HepG2 (cell line): ENCODE measurements around the gene MRFAP1L1. TPM values are rescaled to one million over a fixed set of nuclear protein-coding genes. Genes with fewer than 3 reads are reported as not detected.

Source experiments
- ATM ChIP-seq: fragments of 450-650 bp; IDR thresholded peaks from 2 replicates; pipeline ENCODE4 v1.7.1; 2017; ENCODE audit warnings: mild to moderate bottlenecking, borderline replicate concordance
- BCL6 ChIP-seq: IDR thresholded peaks from 2 replicates; pipeline ENCODE4 v1.6.1; 2016; ENCODE audit warnings: missing genetic modification reagents, missing compliant biosample characterization
- BRD4 ChIP-seq: sonication (generic); formaldehyde crosslinking; IDR thresholded peaks from 2 replicates; pipeline ENCODE4 v1.4.0; 2020; ENCODE audit warnings: missing genetic modification reagents
- FOSL1 ChIP-seq: sonication (generic); formaldehyde crosslinking; IDR thresholded peaks from 2 replicates; pipeline ENCODE4 v1.9.0; 2021; ENCODE audit warnings: missing genetic modification reagents, borderline replicate concordance
- GZF1 ChIP-seq: sonication (generic); formaldehyde crosslinking; IDR thresholded peaks from 2 replicates; pipeline ENCODE4 v1.5.1; 2020; ENCODE audit warnings: mild to moderate bottlenecking, missing genetic modification reagents
- HMGXB4 ChIP-seq, 2 experiments: sonication (generic) in 1 of 2; formaldehyde crosslinking in 1 of 2; IDR thresholded peaks; 2 replicates each; pipeline versions ENCODE4 v1.4.0 to v1.6.1; 2018 to 2020; ENCODE audit warnings: missing genetic modification reagents in 2 of 2, borderline replicate concordance in 1 of 2, low read depth in 1 of 2, mild to moderate bottlenecking in 1 of 2, missing biosample characterization in 1 of 2
- IKZF4 ChIP-seq: sonication (generic); formaldehyde crosslinking; IDR thresholded peaks from 2 replicates; pipeline ENCODE4 v1.5.1; 2020; ENCODE audit warnings: borderline replicate concordance, mild to moderate bottlenecking, low read depth, missing genetic modification reagents; ENCODE audit errors: not compliant biosample characterization
- JARID2 ChIP-seq: sonication (generic); formaldehyde crosslinking; IDR thresholded peaks from 2 replicates; pipeline ENCODE4 v1.8.1; 2023; ENCODE audit warnings: missing genetic modification reagents, inconsistent platforms; ENCODE audit not compliant: insufficient replicate concordance
- NFE2L1 ChIP-seq: sonication (generic); formaldehyde crosslinking; IDR thresholded peaks from 2 replicates; pipeline ENCODE4 v1.4.0; 2020; ENCODE audit warnings: missing genetic modification reagents, mild to moderate bottlenecking, borderline replicate concordance
- NKX3-1 ChIP-seq: sonication (generic); formaldehyde crosslinking; IDR thresholded peaks from 2 replicates; pipeline ENCODE4 v1.5.0; 2020; ENCODE audit warnings: missing genetic modification reagents
- SATB2 ChIP-seq: sonication (generic); formaldehyde crosslinking; IDR thresholded peaks from 2 replicates; pipeline ENCODE4 v1.5.0; 2020; ENCODE audit warnings: missing genetic modification reagents
- TAF15 ChIP-seq: fragments of 200-400 bp; formaldehyde crosslinking; IDR thresholded peaks from one replicate; pipeline ENCODE4 v1.6.1; 2018; ENCODE audit warnings: mild to moderate bottlenecking, low read depth, low read length; ENCODE audit not compliant: poor library complexity, severe bottlenecking
- ZC3H4 ChIP-seq: sonication (generic); formaldehyde crosslinking; IDR thresholded peaks from 2 replicates; pipeline ENCODE4 v1.4.0; 2020; ENCODE audit warnings: missing genetic modification reagents, borderline replicate concordance
- ZKSCAN1 ChIP-seq: fragments of 150-350 bp; IDR thresholded peaks from 2 replicates; pipeline ENCODE4 v1.6.1; 2014; ENCODE audit warnings: low read length
- ZNF225 ChIP-seq: sonication (generic); formaldehyde crosslinking; IDR thresholded peaks from 2 replicates; pipeline ENCODE4 v1.4.0; 2020; ENCODE audit warnings: mild to moderate bottlenecking, missing genetic modification reagents
- ZNF235 ChIP-seq: sonication (generic); formaldehyde crosslinking; IDR thresholded peaks from 2 replicates; pipeline ENCODE4 v1.8.1; 2023; ENCODE audit warnings: mild to moderate bottlenecking, missing genetic modification reagents, borderline replicate concordance
- ZNF549 ChIP-seq: sonication (generic); formaldehyde crosslinking; IDR thresholded peaks from 2 replicates; pipeline ENCODE4 v1.5.0; 2020; ENCODE audit warnings: missing genetic modification reagents
- ZNF703 ChIP-seq: sonication (generic); formaldehyde crosslinking; IDR thresholded peaks from 2 replicates; pipeline ENCODE4 v1.5.1; 2020; ENCODE audit warnings: missing genetic modification reagents, mild to moderate bottlenecking, moderate library complexity, borderline replicate concordance
- polyA plus RNA-seq, 8 experiments: library from polyadenylated mRNA; depleted of rRNA in 3 of 8; stranded (reverse) in 7 of 8; unstranded in 1 of 8; fragments of >200 nt; fragmentation: Illumina TruSeq in 4 of 8; extraction: Trizol in 4 of 8; gene quantifications; 2 replicates each; pipeline versions ENCODE4 v1.2.1 to v1.2.3, GENCODE V29; 2011 to 2016; ENCODE audit warnings: low read depth in 4 of 8, missing spikeins in 1 of 8, mixed read lengths in 1 of 8; ENCODE audit not compliant: insufficient read depth in 1 of 8
- total RNA-seq, 5 experiments: library from RNA; depleted of rRNA; stranded (reverse); fragments of >200 nt; fragmentation: Illumina TruSeq; extraction: Trizol; gene quantifications; 2 replicates each; pipeline ENCODE4 v1.2.3, GENCODE V29; 2016; ENCODE audit warnings: low read depth in 1 of 5
- TF ChIP-seq, protein P1 (sequence below): sonication (generic); formaldehyde crosslinking; IDR thresholded peaks from 2 replicates; pipeline ENCODE4 v1.9.0; 2021; ENCODE audit warnings: missing genetic modification reagents, borderline replicate concordance
- TF ChIP-seq, protein P2 (sequence below): sonication (generic); formaldehyde crosslinking; IDR thresholded peaks from 2 replicates; pipeline ENCODE4 v1.5.1; 2020; ENCODE audit warnings: missing genetic modification reagents, mild to moderate bottlenecking, borderline replicate concordance
- TF ChIP-seq, protein P3 (sequence below): sonication (generic); formaldehyde crosslinking; IDR thresholded peaks from 2 replicates; pipeline ENCODE4 v1.4.0; 2020; ENCODE audit warnings: missing genetic modification reagents

MRFAP1L1 gene
- total and polyA plus RNA-seq, 2 of the 13 experiments (the other 11 are each of a cell fraction or from before 2014, with no cell fraction given) = 44.8 to 76.6 TPM

DNA sequence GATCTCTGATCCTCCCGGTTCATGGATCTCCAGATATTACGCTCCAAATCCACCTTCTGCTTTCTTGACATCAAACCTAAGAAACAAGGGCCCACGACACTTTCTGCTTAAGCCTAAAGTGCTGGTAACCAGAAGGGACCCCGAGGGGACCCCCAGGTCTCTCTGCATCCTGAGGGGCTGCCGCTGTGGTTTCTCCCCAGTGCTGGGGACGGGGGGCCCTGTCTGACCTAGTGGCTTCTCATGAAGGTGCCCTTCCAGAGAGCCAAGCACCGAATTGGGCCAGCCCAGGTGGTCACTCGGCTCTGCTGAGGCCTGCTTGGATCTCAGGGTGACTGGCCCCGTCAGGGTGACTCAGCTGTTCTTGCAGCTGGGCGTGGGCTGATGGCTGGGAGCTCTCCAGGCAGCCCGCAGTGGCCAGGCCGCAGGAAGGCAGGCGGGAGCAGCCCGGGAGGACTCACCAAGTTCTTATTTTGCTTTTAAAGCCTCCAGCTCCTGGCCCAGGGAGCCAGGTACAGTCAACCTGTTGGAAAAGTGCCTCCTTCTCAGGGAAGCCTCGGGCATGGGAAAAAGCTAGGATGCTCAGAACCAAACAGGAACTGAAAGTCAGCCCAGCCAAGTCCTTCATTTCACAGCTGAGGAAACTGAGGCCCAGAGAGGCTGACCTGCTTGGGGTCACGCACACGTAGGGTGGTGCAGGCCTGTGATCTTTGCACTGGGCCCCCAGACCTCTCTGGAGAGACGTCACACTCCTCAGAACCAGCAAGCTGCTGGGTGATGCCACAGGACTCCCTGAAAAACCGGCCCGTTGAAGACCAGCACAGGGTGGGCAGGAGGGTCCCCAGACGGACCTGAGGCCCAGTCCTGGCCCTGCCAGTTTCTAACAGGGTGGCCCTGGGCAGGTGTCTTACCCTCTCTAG is 23.0 kb upstream of the MRFAP1L1 start (continued):
- TF ChIP-seq GZF1 (CRISPR knock-in tag) (0 out of 2 replicates have a peak, but pooled peaks have one; percentile 6), NFE2L1 (CRISPR knock-in tag) (peak; percentile 99), ATM (no peak), ZNF225 (CRISPR knock-in tag) (no peak), SATB2 (CRISPR knock-in tag) (0 out of 2 replicates have a peak, but pooled peaks have one; percentile 43), ZNF235 (CRISPR knock-in tag) (0 out of 2 replicates have a peak, but pooled peaks have one; percentile 4), FOSL1 (CRISPR knock-in tag) (peak; percentile 48; the same call in 1 of the 2 replicates), JARID2 (no peak), ZC3H4 (CRISPR knock-in tag) (no peak; the same call in none of the 2 replicates), HMGXB4 (CRISPR knock-in tag; IDR thresholded peaks at IDR 0.05; ENCODE audit: borderline replicate concordance in 1 of 2, low read depth in 1 of 2) (peak in 1 of 2 experiments; percentile 10; a peak in 1 of 4 replicates), BCL6 (no peak), ZNF549 (CRISPR knock-in tag) (no peak), BRD4 (CRISPR knock-in tag) (peak; percentile 73; the same call in 1 of the 2 replicates), IKZF4 (no peak), ZKSCAN1 (no peak), ZNF703 (CRISPR knock-in tag) (no peak), NKX3-1 (CRISPR knock-in tag) (peak; percentile 77; the same call in 1 of the 2 replicates), TAF15 (no peak)
- TF ChIP-seq, protein P1, sequence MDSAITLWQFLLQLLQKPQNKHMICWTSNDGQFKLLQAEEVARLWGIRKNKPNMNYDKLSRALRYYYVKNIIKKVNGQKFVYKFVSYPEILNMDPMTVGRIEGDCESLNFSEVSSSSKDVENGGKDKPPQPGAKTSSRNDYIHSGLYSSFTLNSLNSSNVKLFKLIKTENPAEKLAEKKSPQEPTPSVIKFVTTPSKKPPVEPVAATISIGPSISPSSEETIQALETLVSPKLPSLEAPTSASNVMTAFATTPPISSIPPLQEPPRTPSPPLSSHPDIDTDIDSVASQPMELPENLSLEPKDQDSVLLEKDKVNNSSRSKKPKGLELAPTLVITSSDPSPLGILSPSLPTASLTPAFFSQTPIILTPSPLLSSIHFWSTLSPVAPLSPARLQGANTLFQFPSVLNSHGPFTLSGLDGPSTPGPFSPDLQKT (CRISPR knock-in tag) = no peak
- TF ChIP-seq, protein P2, sequence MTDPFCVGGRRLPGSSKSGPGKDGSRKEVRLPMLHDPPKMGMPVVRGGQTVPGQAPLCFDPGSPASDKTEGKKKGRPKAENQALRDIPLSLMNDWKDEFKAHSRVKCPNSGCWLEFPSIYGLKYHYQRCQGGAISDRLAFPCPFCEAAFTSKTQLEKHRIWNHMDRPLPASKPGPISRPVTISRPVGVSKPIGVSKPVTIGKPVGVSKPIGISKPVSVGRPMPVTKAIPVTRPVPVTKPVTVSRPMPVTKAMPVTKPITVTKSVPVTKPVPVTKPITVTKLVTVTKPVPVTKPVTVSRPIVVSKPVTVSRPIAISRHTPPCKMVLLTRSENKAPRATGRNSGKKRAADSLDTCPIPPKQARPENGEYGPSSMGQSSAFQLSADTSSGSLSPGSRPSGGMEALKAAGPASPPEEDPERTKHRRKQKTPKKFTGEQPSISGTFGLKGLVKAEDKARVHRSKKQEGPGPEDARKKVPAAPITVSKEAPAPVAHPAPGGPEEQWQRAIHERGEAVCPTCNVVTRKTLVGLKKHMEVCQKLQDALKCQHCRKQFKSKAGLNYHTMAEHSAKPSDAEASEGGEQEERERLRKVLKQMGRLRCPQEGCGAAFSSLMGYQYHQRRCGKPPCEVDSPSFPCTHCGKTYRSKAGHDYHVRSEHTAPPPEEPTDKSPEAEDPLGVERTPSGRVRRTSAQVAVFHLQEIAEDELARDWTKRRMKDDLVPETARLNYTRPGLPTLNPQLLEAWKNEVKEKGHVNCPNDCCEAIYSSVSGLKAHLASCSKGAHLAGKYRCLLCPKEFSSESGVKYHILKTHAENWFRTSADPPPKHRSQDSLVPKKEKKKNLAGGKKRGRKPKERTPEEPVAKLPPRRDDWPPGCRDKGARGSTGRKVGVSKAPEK (CRISPR knock-in tag) = no peak
- TF ChIP-seq, protein P3, sequence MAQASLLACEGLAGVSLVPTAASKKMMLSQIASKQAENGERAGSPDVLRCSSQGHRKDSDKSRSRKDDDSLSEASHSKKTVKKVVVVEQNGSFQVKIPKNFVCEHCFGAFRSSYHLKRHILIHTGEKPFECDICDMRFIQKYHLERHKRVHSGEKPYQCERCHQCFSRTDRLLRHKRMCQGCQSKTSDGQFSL (CRISPR knock-in tag) = 0 out of 2 replicates have a peak, but pooled peaks have one; percentile 41
